GM19468 (cell line): ENCODE data around the gene HDDC3.

Experiments
- ATAC-seq: cut with Tn5 transposase; IDR thresholded peaks from one replicate; pipeline ENCODE4 v1.9.1; 2021; ENCODE audit warnings: mild to moderate bottlenecking, moderate library complexity, moderate number of reproducible peaks; ENCODE audit not compliant: unreplicated experiment; ENCODE audit errors: extremely low read depth

The HDDC3 gene

GRCh38 chr15:90895571-90896117, 36.7 kb downstream of the HDDC3 start:
- no peak for ATAC-seq

GRCh38 chr15:90893175-90894090, 38.9 kb downstream of the HDDC3 start:
- ATAC-seq = no peak

GRCh38 chr15:90892498-90893174, 39.7 kb downstream of the HDDC3 start:
- no peak for ATAC-seq

- ATAC-seq = no peak
These were observed 40.3 kb downstream of the HDDC3 start for GRCh38 chr15:90892023-90892422.

GRCh38 chr15:90891346-90891949, 40.9 kb downstream of the HDDC3 start:
- no peak for ATAC-seq

- no peak for ATAC-seq
These were observed 41.5 kb downstream of the HDDC3 start for GRCh38 chr15:90890839-90891238.

GRCh38 chr15:90889736-90890456, 42.5 kb downstream of the HDDC3 start:
- ATAC-seq = no peak

GRCh38 chr15:90889313-90889730, 43.0 kb downstream of the HDDC3 start:
- ATAC-seq = no peak

GRCh38 chr15:90887037-90887481, 45.3 kb downstream of the HDDC3 start:
- no peak for ATAC-seq

GRCh38 chr15:90886291-90886614, 46.1 kb downstream of the HDDC3 start:
- no peak for ATAC-seq

- no peak for ATAC-seq
These were observed 46.7 kb downstream of the HDDC3 start for GRCh38 chr15:90885432-90886290.

GRCh38 chr15:90884719-90885431, 47.5 kb downstream of the HDDC3 start:
- ATAC-seq = no peak

GRCh38 chr15:90883976-90884718, 48.2 kb downstream of the HDDC3 start, which contains the start of gene FES:
Gene FES (plus strand): TSS chr15:90884504. CDS start chr15:90885046, 542 bp downstream.
- ATAC-seq = no peak

GRCh38 chr15:90883526-90883975, 48.8 kb downstream of the HDDC3 start:
- no peak for ATAC-seq

- no peak for ATAC-seq
These were observed 49.4 kb downstream of the HDDC3 start for GRCh38 chr15:90882781-90883525.

GRCh38 chr15:90881978-90882721, 50.2 kb downstream of the HDDC3 start:
- no peak for ATAC-seq
